ENCODE data around the gene NUMA1. TPM values are rescaled to one million over a fixed set of nuclear protein-coding genes. Genes with fewer than 3 reads are reported as not detected.
A peak's percentile ranks its signal among the peaks of the same experiment; 100 is the strongest.

NUMA1 gene
- total and polyA plus RNA-seq, 9 of the 15 experiments (the other 6 are each of a cell fraction or from before 2014, with no cell fraction given): 4.1 to 104 (median 51.2) TPM

GRCh38 chr11:72091292-72091691 is 10.9 kb upstream of the NUMA1 start (continued):
- TF ChIP-seq ZKSCAN8 (CRISPR knock-in tag; IDR thresholded peaks at IDR 0.05) (no peak), IRF2 (CRISPR knock-in tag; IDR thresholded peaks at IDR 0.05) (no peak), RBM39 (optimal IDR thresholded peaks at IDR 0.05; ENCODE audit: low read depth, low read length) (no peak), ZNF639 (CRISPR knock-in tag; conservative IDR thresholded peaks at IDR 0.05 in 1 of 2, IDR thresholded peaks at IDR 0.05 in 1 of 2) (no peak), THAP7 (CRISPR knock-in tag; IDR thresholded peaks at IDR 0.05) (no peak), ZBTB7A (IDR thresholded peaks at IDR 0.05; ENCODE audit: borderline replicate concordance, control insufficient read depth, low read depth, low read length) (peak; percentile 58; the same call in 1 of the 2 replicates), SPI1 (IDR thresholded peaks at IDR 0.05; ENCODE audit: borderline replicate concordance, low read depth, low read length) (peak; percentile 77), MAZ (CRISPR knock-in tag; conservative IDR thresholded peaks at IDR 0.05 in 1 of 2, IDR thresholded peaks at IDR 0.05 in 1 of 2) (peak; percentile 62 to 81), RCOR1 (IDR thresholded peaks at IDR 0.05; ENCODE audit: borderline replicate concordance in 1 of 2, low read depth in 2 of 2, low read length in 2 of 2) (peak in 1 of 2 experiments; percentile 60; a peak in 1 of 4 replicates), MLLT1 (IDR thresholded peaks at IDR 0.05) (peak in 1 of 2 experiments; percentile 79; a peak in 2 of 4 replicates), EZH2 (IDR thresholded peaks at IDR 0.05; ENCODE audit: borderline replicate concordance, low read depth, low read length) (no peak), GABPB2 (CRISPR knock-in tag; conservative IDR thresholded peaks at IDR 0.05) (no peak), HMBOX1 (IDR thresholded peaks at IDR 0.05) (peak; percentile 36; the same call in 1 of the 2 replicates), NR2C2 (CRISPR knock-in tag; IDR thresholded peaks at IDR 0.05) (0 out of 2 replicates have a peak, but pooled peaks have one; percentile 33), NR2C2 (tag; IDR thresholded peaks at IDR 0.05) (peak; percentile 92), THAP12 (CRISPR knock-in tag; IDR thresholded peaks at IDR 0.05) (no peak), SMAD4 (CRISPR knock-in tag; conservative IDR thresholded peaks at IDR 0.05) (0 out of 2 replicates have a peak, but pooled peaks have one; percentile 19), MEIS2 (IDR thresholded peaks at IDR 0.05; ENCODE audit: partially characterized antibody) (no peak), TBP (optimal IDR thresholded peaks at IDR 0.05; ENCODE audit: low read depth, low read length) (no peak), ZBTB1 (CRISPR knock-in tag; IDR thresholded peaks at IDR 0.05; ENCODE audit: borderline replicate concordance, low read depth) (no peak), TCF3 (CRISPR knock-in tag; IDR thresholded peaks at IDR 0.05) (peak; percentile 22; the same call in 1 of the 2 replicates), MAFF (IDR thresholded peaks at IDR 0.05; ENCODE audit: low read length) (no peak)

All from K562 (cell line).